Suprapubic skin (tissue), 4 donors: ENCODE measurements around the gene ARSG. TPM values are rescaled to one million over a fixed set of nuclear protein-coding genes. Genes with fewer than 3 reads are reported as not detected.
A peak's percentile ranks its signal among the peaks of the same experiment; 100 is the strongest.

ENCODE experiments used
- DNase-seq, 2 donors: peaks; one replicate each; pipeline ENCODE4 v3.0.0-alpha.2; 2019; ENCODE audit warnings: low spot score in 2 of 2
- H3K27ac ChIP-seq: fragments of 200-600 bp; sonication (generic); one replicate; pipeline ENCODE4 v1.5.1; 2019
- H3K27me3 ChIP-seq: fragments of 200-600 bp; sonication (generic); one replicate; pipeline ENCODE4 v1.5.1; 2019
- H3K36me3 ChIP-seq: fragments of 200-600 bp; sonication (generic); one replicate; pipeline ENCODE4 v1.5.1; 2019
- H3K4me1 ChIP-seq: fragments of 200-600 bp; sonication (generic); one replicate; pipeline ENCODE4 v1.5.1; 2019
- H3K4me3 ChIP-seq: fragments of 200-600 bp; sonication (generic); one replicate; pipeline ENCODE4 v1.5.1; 2019; ENCODE audit warnings: mild to moderate bottlenecking
- H3K9me3 ChIP-seq: fragments of 200-600 bp; sonication (generic); one replicate; pipeline ENCODE4 v1.5.1; 2019
- CTCF ChIP-seq, 2 donors: fragments of 200-600 bp in 1 of 2; fragments of 450-650 bp in 1 of 2; sonication (generic) in 1 of 2; IDR thresholded peaks; one replicate each; pipeline ENCODE4 v1.5.1; 2016 to 2019; ENCODE audit warnings: antibody characterized with exemption in 2 of 2, mild to moderate bottlenecking in 1 of 2, moderate library complexity in 1 of 2
- EP300 ChIP-seq: sonication (generic); formaldehyde crosslinking; IDR thresholded peaks from one replicate; pipeline ENCODE4 v1.6.1; 2017; ENCODE audit warnings: antibody characterized with exemption
- POLR2A ChIP-seq, 2 donors: fragments of 450-650 bp; IDR thresholded peaks; one replicate each; pipeline ENCODE4 v1.6.1; 2017; ENCODE audit warnings: antibody characterized with exemption in 2 of 2, mild to moderate bottlenecking in 2 of 2, moderate library complexity in 2 of 2
- POLR2AphosphoS5 ChIP-seq, 3 donors: sonication (generic); formaldehyde crosslinking; IDR thresholded peaks; one replicate each; pipeline ENCODE4 v1.6.1; 2017; ENCODE audit warnings: antibody characterized with exemption in 3 of 3
- WGBS: methylation state at CpG from one replicate; pipeline ENCODE4 v1.1.5; 2018; 5-methylcytosine and 5-hydroxymethylcytosine counted together
- total RNA-seq, 4 donors: library from RNA; depleted of rRNA; stranded (reverse); fragments of >200 nt; gene quantifications; one replicate each; pipeline ENCODE4 v1.1.0, GENCODE V29; 2016

Gene ARSG
- total RNA-seq, 4 donors from 2014 or later: 7.7 to 12.7 (median 10.7) TPM

- peak in 1 of 2 donors; percentile 82 for DNase-seq
Observed at GRCh38 chr17:68381076-68381900, 90.0 kb downstream of the ARSG start.

DNA sequence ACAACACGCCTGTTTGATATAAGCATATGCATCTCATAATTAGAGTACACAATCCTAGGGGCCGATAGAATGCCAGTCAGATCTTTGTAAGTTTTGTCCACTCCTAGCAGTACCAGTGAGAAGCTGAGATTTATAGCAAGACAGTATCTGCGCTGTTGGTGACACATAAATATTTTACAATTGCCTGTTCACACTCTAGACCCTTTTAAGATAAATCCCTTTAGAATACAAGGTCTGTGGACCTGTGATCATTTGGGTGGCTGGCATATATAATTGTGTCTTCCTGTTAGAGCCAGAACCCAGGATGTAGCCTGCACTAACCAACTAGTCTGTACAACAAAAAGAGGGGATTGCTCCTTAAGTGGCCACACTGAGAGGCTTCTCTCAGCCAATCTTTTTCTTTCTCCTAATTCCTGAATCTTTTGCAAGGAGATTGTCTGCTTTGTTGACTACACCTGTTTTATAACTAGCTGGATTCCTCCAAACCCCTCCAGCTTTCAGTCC is 91.3 kb downstream of the ARSG start:
- H3K9me3 ChIP-seq: no peaks in the 10 kb centered on the region
- peak overlapping the region; percentile 39 for H3K27ac ChIP-seq
- H3K4me3 ChIP-seq: no peak overlapping the region
- H3K4me1 ChIP-seq: peaks cover 30% of the 10 kb centered on the region
- WGBS: 85% methylated on average over 3 of the region's 3 CpGs
- H3K36me3 ChIP-seq: no peaks in the 10 kb centered on the region
- TF ChIP-seq CTCF (IDR thresholded peaks at IDR 0.05) (no peak), POLR2A (IDR thresholded peaks at IDR 0.05) (no peak), POLR2AphosphoS5 (IDR thresholded peaks at IDR 0.05) (no peak), EP300 (no peak)
- DNase-seq: no peak
- no peaks in the 10 kb centered on the region for H3K27me3 ChIP-seq

More at GRCh38 chr17:68381076-68381900, 90.0 kb downstream of the ARSG start:
- Histone ChIP-seq H3K27me3 (no peaks in the 10 kb centered on the region), H3K4me1 (peaks cover 36% of the 10 kb centered on the region), H3K4me3 (no peak overlapping the region), H3K9me3 (no peaks in the 10 kb centered on the region), H3K27ac (peak overlapping the region; percentile 39), H3K36me3 (no peaks in the 10 kb centered on the region)
- TF ChIP-seq EP300 (no peak), POLR2AphosphoS5 (IDR thresholded peaks at IDR 0.05) (no peak), POLR2A (IDR thresholded peaks at IDR 0.05) (no peak), CTCF (IDR thresholded peaks at IDR 0.05) (no peak)
- 81% methylated on average over 15 of the region's 15 CpGs for WGBS

GRCh38 chr17:68383120-68383442 is 91.8 kb downstream of the ARSG start:
- H3K27me3 ChIP-seq: no peaks in the 10 kb centered on the region
- peaks cover 27% of the 10 kb centered on the region for H3K4me1 ChIP-seq
- peak overlapping the region; percentile 39 for H3K27ac ChIP-seq
- DNase-seq: no peak
- 85% methylated on average over 4 of the region's 4 CpGs for WGBS
- no peaks in the 10 kb centered on the region for H3K9me3 ChIP-seq
- no peak for TF ChIP-seq POLR2A (IDR thresholded peaks at IDR 0.05)
- H3K36me3 ChIP-seq: no peaks in the 10 kb centered on the region
- no peak overlapping the region for H3K4me3 ChIP-seq

DNA sequence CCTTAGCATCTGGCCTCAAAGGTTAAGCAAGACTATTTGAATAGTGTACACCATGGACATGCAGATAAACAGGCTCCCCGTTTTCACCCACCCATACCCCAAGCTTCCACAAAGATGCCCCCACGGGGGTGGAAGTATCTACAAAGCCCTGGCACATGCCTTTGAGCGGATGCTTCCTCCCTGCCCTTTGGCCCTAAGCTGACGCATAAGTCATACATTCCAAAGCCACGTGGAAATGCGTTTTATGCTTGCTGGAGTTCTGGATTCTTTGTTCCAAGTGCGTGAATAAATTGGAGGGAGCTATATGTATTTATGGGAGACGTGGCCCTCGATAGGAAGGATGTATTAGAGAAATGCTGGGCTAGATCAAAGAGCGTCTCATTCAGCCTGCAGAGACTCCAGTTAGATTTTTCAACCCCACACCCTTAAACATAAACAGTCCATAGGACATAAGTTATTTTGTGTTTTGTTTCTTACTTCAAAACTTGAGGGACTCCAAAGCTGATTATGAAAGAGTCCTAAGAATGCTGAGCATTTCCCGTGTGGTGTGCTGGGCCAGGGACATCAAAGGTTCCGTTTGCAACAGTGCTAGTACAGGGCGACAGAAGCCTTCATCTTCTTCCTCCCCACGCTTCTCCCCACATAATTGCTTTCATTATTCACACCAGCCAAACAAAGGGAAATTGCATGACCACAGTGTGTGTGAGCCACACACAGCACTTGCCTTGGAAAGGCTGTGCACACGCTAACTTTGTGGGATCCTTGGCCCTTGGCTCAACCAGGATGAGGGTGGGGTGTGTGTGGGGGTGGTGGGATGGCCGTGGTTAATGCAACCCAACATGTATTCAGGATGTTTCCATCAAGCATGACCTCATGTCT is 92.4 kb downstream of the ARSG start:
- H3K27ac ChIP-seq: peak overlapping the region; percentile 39
- DNase-seq: peak; percentile 58 to 62
- WGBS: 44% methylated on average over 16 of the region's 16 CpGs
- peaks cover 27% of the 10 kb centered on the region for H3K4me1 ChIP-seq
- no peak for TF ChIP-seq CTCF (IDR thresholded peaks at IDR 0.05)
- no peak overlapping the region for H3K4me3 ChIP-seq
- H3K36me3 ChIP-seq: no peaks in the 10 kb centered on the region
- H3K27me3 ChIP-seq: no peaks in the 10 kb centered on the region
- H3K9me3 ChIP-seq: no peaks in the 10 kb centered on the region

DNA sequence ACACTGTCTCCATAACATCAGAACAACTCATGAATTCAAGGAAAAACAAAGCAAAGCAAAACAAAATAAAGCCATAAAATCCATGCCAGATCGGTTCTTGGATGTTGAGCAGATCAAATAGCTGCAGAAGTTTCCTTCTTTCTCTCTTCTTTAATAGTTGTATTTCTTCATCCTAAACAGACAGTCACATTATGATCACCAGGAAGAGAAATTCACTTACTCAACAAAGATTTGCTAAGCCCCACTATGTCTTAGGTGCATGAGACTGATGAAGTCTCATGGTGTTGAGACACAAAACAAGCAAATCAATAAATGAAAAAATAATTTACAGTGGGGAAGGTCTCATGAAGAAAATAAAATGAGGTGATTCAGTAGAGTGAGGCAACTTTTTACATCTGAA is 93.2 kb downstream of the ARSG start:
- H3K27ac ChIP-seq: no peak overlapping the region
- TF ChIP-seq EP300 (no peak), POLR2AphosphoS5 (IDR thresholded peaks at IDR 0.05) (no peak), CTCF (IDR thresholded peaks at IDR 0.05) (no peak), POLR2A (IDR thresholded peaks at IDR 0.05) (no peak)
- DNase-seq: no peak
- H3K36me3 ChIP-seq: no peaks in the 10 kb centered on the region
- H3K27me3 ChIP-seq: no peaks in the 10 kb centered on the region
- no peaks in the 10 kb centered on the region for H3K9me3 ChIP-seq
- WGBS: 55% methylated on average over 1 of the region's 1 CpG
- no peak overlapping the region for H3K4me3 ChIP-seq
- peaks cover 19% of the 10 kb centered on the region for H3K4me1 ChIP-seq
